GM23338 (cell line): ENCODE measurements around the gene DNAH9. TPM values are rescaled to one million over a fixed set of nuclear protein-coding genes. Genes with fewer than 3 reads are reported as not detected.

Source experiments
- ATAC-seq: fragments of 200-7000 bp; cut with Tn5 transposase; 3 replicates; pipeline ENCODE4 v1.9.1; 2020
- DNase-seq: peaks from one replicate; pipeline ENCODE4 v3.0.0-alpha.2; 2015; ENCODE audit warnings: low spot score
- H2AFZ ChIP-seq: fragments of 200-600 bp; sonication (generic); 2 replicates; pipeline ENCODE4 v1.8.0; 2016; ENCODE audit warnings: antibody characterized with exemption, mild to moderate bottlenecking, moderate library complexity
- H3F3A ChIP-seq: fragments of 200-600 bp; sonication (generic); replicated peaks from 2 replicates; pipeline ENCODE4 v1.8.0; 2017; ENCODE audit warnings: antibody characterized with exemption, mixed run types, low read depth
- H3K27ac ChIP-seq: fragments of 200-600 bp; sonication (generic); 2 replicates; pipeline ENCODE4 v1.6.1; 2016; ENCODE audit warnings: low read depth
- H3K27me3 ChIP-seq: fragments of 200-600 bp; sonication (generic); 2 replicates; pipeline ENCODE4 v1.8.0; 2016; ENCODE audit warnings: mild to moderate bottlenecking, mixed run types, moderate library complexity; ENCODE audit not compliant: insufficient read depth
- H3K36me3 ChIP-seq: fragments of 200-600 bp; sonication (generic); 2 replicates; pipeline ENCODE4 v1.8.0; 2016; ENCODE audit warnings: mild to moderate bottlenecking; ENCODE audit not compliant: insufficient read depth
- H3K4me1 ChIP-seq: fragments of 200-600 bp; sonication (generic); 2 replicates; pipeline ENCODE4 v1.8.0; 2016; ENCODE audit warnings: mild to moderate bottlenecking, moderate library complexity; ENCODE audit not compliant: insufficient read depth
- H3K4me2 ChIP-seq: fragments of 200-600 bp; sonication (generic); 2 replicates; pipeline ENCODE4 v1.7.1; 2017; ENCODE audit warnings: mixed run types
- H3K4me3 ChIP-seq: fragments of 200-600 bp; sonication (generic); 2 replicates; pipeline ENCODE4 v1.6.1; 2016; ENCODE audit warnings: mixed run types
- H3K79me2 ChIP-seq: fragments of 200-600 bp; sonication (generic); replicated peaks from 2 replicates; pipeline ENCODE4 v1.8.0; 2017; ENCODE audit warnings: mild to moderate bottlenecking; ENCODE audit not compliant: insufficient read depth
- H3K9me2 ChIP-seq: fragments of 200-600 bp; sonication (generic); 2 replicates; pipeline ENCODE4 v1.8.0; 2017; ENCODE audit not compliant: insufficient read depth
- H4K20me1 ChIP-seq: fragments of 200-600 bp; sonication (generic); replicated peaks from 2 replicates; pipeline ENCODE4 v1.8.0; 2017; ENCODE audit warnings: mild to moderate bottlenecking; ENCODE audit not compliant: insufficient read depth
- H3K27ac Mint-ChIP-seq: 2 replicates; pipeline ENCODE4 v1.8.0; 2020; ENCODE audit warnings: inconsistent platforms, mild to moderate bottlenecking, moderate library complexity, mixed read lengths
- H3K27me3 Mint-ChIP-seq: 3 replicates; pipeline ENCODE4 v1.8.0; 2022; ENCODE audit warnings: low read depth, mild to moderate bottlenecking, moderate library complexity, mixed read lengths, inconsistent platforms; ENCODE audit not compliant: insufficient read depth, poor library complexity
- H3K36me3 Mint-ChIP-seq: 3 replicates; pipeline ENCODE4 v1.8.0; 2021; ENCODE audit warnings: low read depth, mild to moderate bottlenecking, inconsistent platforms, moderate library complexity, mixed read lengths
- H3K4me1 Mint-ChIP-seq: 3 replicates; pipeline ENCODE4 v1.8.0; 2020; ENCODE audit warnings: mild to moderate bottlenecking, inconsistent platforms, mixed read lengths
- H3K4me3 Mint-ChIP-seq: 3 replicates; pipeline ENCODE4 v1.8.0; 2021; ENCODE audit warnings: moderate library complexity, mild to moderate bottlenecking, inconsistent platforms, mixed read lengths
- H3K9me3 Mint-ChIP-seq: 3 replicates; pipeline ENCODE4 v1.8.0; 2020; ENCODE audit warnings: moderate library complexity, mild to moderate bottlenecking, inconsistent platforms, mixed read lengths
- CREB1 ChIP-seq: fragments of 250-450 bp; sonication (Bioruptor Pico); IDR thresholded peaks from 2 replicates; pipeline ENCODE4 v1.5.0; 2020; ENCODE audit warnings: low read depth, mild to moderate bottlenecking, moderate library complexity
- CTCF ChIP-seq, 2 experiments: fragments of 200-600 bp in 1 of 2; sonication (generic) in 1 of 2; conservative IDR thresholded peaks; 2 replicates each; pipeline versions ENCODE4 v1.5.1 to v1.6.1; 2016 to 2017; ENCODE audit warnings: antibody characterized with exemption in 2 of 2, low read depth in 2 of 2, mild to moderate bottlenecking in 2 of 2, moderate library complexity in 1 of 2
- EZH2 ChIP-seq: fragments of 200-600 bp; sonication (generic); IDR thresholded peaks from one replicate; pipeline ENCODE4 v1.8.0; 2017; ENCODE audit warnings: antibody characterized with exemption, mild to moderate bottlenecking, low read depth; ENCODE audit not compliant: unreplicated experiment
- EZH2phosphoT487 ChIP-seq: fragments of 200-600 bp; sonication (generic); IDR thresholded peaks from one replicate; pipeline ENCODE4 v1.8.1; 2018; ENCODE audit warnings: antibody characterized with exemption; ENCODE audit not compliant: unreplicated experiment
- NANOG ChIP-seq: IDR thresholded peaks from 2 replicates; pipeline ENCODE4 v1.6.1; 2016; ENCODE audit warnings: antibody characterized with exemption, borderline replicate concordance
- POLR2AphosphoS5 ChIP-seq: IDR thresholded peaks from 2 replicates; pipeline ENCODE4 v1.6.1; 2016; ENCODE audit warnings: antibody characterized with exemption, low read depth
- REST ChIP-seq: IDR thresholded peaks from one replicate; pipeline ENCODE4 v1.6.1; 2018; ENCODE audit warnings: antibody characterized with exemption; ENCODE audit not compliant: unreplicated experiment
- STAT1 ChIP-seq: IDR thresholded peaks from one replicate; pipeline ENCODE4 v1.6.1; 2016; ENCODE audit warnings: antibody characterized with exemption; ENCODE audit not compliant: unreplicated experiment
- ZNF331 ChIP-seq: fragments of 250-450 bp; sonication (Bioruptor Pico); IDR thresholded peaks from 2 replicates; pipeline ENCODE4 v1.5.0; 2020; ENCODE audit warnings: low read depth, mild to moderate bottlenecking, moderate library complexity
- polyA plus RNA-seq: library from polyadenylated mRNA; unstranded; fragments of >200 nt; fragmentation: Nextera tagmentation; extraction: Ambion mirVana; gene quantifications from 2 replicates; pipeline ENCODE4 v1.2.1, GENCODE V29; 2016
- total RNA-seq: library from RNA; depleted of rRNA; stranded (reverse); fragments of >200 nt; shearing (Covaris generic); gene quantifications from 2 replicates; pipeline ENCODE4 v1.2.3, GENCODE V29; 2014
- TF ChIP-seq, protein P1 (sequence below): fragments of 250-450 bp; sonication (Bioruptor Pico); IDR thresholded peaks from 2 replicates; pipeline ENCODE4 v1.5.0; 2020; ENCODE audit warnings: mild to moderate bottlenecking, moderate library complexity
- TF ChIP-seq, protein P2 (sequence below): IDR thresholded peaks from 2 replicates; pipeline ENCODE4 v1.6.1; 2016; ENCODE audit warnings: antibody characterized with exemption

The DNAH9 gene
- total and polyA plus RNA-seq, 2 experiments from 2014 or later = not detected

- TF ChIP-seq, protein P1, sequence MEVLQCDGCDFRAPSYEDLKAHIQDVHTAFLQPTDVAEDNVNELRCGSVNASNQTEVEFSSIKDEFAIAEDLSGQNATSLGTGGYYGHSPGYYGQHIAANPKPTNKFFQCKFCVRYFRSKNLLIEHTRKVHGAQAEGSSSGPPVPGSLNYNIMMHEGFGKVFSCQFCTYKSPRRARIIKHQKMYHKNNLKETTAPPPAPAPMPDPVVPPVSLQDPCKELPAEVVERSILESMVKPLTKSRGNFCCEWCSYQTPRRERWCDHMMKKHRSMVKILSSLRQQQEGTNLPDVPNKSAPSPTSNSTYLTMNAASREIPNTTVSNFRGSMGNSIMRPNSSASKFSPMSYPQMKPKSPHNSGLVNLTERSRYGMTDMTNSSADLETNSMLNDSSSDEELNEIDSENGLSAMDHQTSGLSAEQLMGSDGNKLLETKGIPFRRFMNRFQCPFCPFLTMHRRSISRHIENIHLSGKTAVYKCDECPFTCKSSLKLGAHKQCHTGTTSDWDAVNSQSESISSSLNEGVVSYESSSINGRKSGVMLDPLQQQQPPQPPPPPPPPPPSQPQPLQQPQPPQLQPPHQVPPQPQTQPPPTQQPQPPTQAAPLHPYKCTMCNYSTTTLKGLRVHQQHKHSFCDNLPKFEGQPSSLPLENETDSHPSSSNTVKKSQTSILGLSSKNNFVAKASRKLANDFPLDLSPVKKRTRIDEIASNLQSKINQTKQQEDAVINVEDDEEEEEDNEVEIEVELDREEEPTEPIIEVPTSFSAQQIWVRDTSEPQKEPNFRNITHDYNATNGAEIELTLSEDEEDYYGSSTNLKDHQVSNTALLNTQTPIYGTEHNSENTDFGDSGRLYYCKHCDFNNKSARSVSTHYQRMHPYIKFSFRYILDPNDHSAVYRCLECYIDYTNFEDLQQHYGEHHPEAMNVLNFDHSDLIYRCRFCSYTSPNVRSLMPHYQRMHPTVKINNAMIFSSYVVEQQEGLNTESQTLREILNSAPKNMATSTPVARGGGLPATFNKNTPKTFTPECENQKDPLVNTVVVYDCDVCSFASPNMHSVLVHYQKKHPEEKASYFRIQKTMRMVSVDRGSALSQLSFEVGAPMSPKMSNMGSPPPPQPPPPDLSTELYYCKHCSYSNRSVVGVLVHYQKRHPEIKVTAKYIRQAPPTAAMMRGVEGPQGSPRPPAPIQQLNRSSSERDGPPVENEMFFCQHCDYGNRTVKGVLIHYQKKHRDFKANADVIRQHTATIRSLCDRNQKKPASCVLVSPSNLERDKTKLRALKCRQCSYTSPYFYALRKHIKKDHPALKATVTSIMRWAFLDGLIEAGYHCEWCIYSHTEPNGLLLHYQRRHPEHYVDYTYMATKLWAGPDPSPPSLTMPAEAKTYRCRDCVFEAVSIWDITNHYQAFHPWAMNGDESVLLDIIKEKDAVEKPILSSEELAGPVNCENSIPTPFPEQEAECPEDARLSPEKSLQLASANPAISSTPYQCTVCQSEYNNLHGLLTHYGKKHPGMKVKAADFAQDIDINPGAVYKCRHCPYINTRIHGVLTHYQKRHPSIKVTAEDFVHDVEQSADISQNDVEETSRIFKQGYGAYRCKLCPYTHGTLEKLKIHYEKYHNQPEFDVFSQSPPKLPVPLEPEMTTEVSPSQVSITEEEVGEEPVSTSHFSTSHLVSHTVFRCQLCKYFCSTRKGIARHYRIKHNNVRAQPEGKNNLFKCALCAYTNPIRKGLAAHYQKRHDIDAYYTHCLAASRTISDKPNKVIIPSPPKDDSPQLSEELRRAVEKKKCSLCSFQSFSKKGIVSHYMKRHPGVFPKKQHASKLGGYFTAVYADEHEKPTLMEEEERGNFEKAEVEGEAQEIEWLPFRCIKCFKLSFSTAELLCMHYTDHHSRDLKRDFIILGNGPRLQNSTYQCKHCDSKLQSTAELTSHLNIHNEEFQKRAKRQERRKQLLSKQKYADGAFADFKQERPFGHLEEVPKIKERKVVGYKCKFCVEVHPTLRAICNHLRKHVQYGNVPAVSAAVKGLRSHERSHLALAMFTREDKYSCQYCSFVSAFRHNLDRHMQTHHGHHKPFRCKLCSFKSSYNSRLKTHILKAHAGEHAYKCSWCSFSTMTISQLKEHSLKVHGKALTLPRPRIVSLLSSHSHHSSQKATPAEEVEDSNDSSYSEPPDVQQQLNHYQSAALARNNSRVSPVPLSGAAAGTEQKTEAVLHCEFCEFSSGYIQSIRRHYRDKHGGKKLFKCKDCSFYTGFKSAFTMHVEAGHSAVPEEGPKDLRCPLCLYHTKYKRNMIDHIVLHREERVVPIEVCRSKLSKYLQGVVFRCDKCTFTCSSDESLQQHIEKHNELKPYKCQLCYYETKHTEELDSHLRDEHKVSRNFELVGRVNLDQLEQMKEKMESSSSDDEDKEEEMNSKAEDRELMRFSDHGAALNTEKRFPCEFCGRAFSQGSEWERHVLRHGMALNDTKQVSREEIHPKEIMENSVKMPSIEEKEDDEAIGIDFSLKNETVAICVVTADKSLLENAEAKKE (CRISPR knock-in tag) = no peak
These were observed 33.5 kb upstream of the DNAH9 start (continued) for GRCh38 chr17:11564589-11565380.

- Histone ChIP-seq H3F3A (no peaks in the 10 kb centered on the region), H3K9me2 (no peaks in the 10 kb centered on the region), H3K27ac (no peak overlapping the region), H2AFZ (no peak overlapping the region), H3K36me3 (peaks cover 6% of the 10 kb centered on the region; the same call in 1 of the 2 replicates), H3K4me3 (no peak overlapping the region), H4K20me1 (no peaks in the 10 kb centered on the region), H3K4me2 (no peak overlapping the region), H3K4me1 (no peaks in the 10 kb centered on the region), H3K79me2 (no peaks in the 10 kb centered on the region), H3K27me3 (no peaks in the 10 kb centered on the region)
- Mint-ChIP-seq H3K27ac (no peak overlapping the region), H3K9me3 (peaks cover 97% of the 10 kb centered on the region), H3K27me3 (peaks cover 3% of the 10 kb centered on the region), H3K4me3 (no peak overlapping the region), H3K36me3 (peaks cover 67% of the 10 kb centered on the region), H3K4me1 (no peaks in the 10 kb centered on the region)
- ATAC-seq = no peak
- DNase-seq = no peak
- TF ChIP-seq, protein P2, sequence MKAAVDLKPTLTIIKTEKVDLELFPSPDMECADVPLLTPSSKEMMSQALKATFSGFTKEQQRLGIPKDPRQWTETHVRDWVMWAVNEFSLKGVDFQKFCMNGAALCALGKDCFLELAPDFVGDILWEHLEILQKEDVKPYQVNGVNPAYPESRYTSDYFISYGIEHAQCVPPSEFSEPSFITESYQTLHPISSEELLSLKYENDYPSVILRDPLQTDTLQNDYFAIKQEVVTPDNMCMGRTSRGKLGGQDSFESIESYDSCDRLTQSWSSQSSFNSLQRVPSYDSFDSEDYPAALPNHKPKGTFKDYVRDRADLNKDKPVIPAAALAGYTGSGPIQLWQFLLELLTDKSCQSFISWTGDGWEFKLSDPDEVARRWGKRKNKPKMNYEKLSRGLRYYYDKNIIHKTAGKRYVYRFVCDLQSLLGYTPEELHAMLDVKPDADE = no peak
- TF ChIP-seq STAT1 (no peak), EZH2 (no peak), REST (no peak), EZH2phosphoT487 (no peak), POLR2AphosphoS5 (no peak), CREB1 (CRISPR knock-in tag) (no peak), CTCF (conservative IDR thresholded peaks at IDR 0.05; ENCODE audit: low read depth in 2 of 2) (no peak), NANOG (no peak), ZNF331 (CRISPR knock-in tag) (no peak)
These were observed 32.7 kb upstream of the DNAH9 start for GRCh38 chr17:11565591-11565990.
